NCI-H1105 (cell line): ENCODE results near the gene GSS.
"Not testable (repeated sequence)": the region's sequence is repeated elsewhere in the genome, so short reads cannot be mapped to it uniquely, and the experiment has no call there.

Experiments
- DNase-seq: peaks from one replicate; lab custom pipeline; 2025; lab: John Stamatoyannopoulos, UW

The GSS gene

GRCh38 chr20:34904202-34904621 is 51.4 kb downstream of the GSS start:
- no peak for DNase-seq

- DNase-seq = not testable (repeated sequence)
These were observed 56.9 kb downstream of the GSS start for GRCh38 chr20:34898731-34899130.

- not testable (repeated sequence) for DNase-seq
These were observed 57.5 kb downstream of the GSS start for GRCh38 chr20:34898129-34898528.

- DNase-seq = no peak
These were observed 59.5 kb downstream of the GSS start for GRCh38 chr20:34896086-34896621.

DNA sequence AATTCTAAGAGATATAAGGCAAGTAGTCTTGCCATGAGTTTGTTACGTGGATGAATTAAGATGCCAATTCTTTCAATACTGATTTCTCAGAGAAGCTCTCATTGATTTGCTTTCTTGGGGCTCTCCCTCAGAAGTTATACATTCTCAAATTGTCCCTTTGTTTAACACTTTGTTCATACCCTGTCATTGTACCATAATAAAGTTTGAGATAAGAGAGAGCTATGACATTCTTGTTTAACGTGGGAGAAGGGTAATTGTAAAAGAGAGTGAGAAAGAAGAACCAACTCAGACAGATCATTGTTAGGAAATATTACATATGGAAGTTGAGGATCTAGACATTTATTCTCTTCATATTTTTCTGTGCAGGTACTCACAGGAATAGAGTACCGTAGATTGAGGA is 60.1 kb downstream of the GSS start:
- DNase-seq = no peak

DNA sequence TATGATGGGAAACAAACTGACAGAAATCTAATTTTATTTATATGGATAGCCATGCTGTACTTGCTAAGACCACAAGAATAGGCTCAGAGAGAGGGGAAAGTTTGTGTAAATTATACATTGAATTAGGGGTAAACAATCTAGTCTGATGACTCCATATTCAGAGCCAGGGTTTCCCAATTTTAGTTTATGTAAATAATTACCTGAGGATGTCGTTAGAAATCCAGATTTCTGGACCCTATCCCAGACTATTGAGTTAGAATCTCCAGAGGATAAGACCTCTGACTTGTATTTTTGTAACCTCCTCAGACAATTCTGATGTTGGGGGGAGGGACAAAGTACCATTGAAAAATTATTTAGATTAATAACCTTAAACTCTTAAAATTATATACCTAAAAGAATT is 60.9 kb downstream of the GSS start:
- no peak for DNase-seq

DNA sequence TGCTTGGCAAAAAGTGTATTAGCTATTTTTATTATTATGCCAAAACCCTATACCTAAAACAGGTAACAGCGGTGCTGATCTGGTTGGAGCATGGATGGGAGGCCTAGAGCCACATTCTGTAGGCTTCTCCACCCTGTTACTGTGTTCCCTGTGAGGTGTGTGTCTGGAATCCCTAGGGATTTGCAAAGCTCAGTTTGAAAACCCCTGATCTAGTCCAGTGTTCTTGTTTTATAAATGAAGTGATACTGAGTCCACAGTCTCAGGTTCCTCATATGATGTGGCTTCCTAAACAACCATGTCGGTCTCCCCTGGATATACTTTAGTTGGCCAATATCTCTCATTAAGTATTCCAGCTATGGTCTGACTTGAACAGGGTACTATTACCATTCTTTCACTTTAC is 62.9 kb downstream of the GSS start:
- DNase-seq = no peak

DNA sequence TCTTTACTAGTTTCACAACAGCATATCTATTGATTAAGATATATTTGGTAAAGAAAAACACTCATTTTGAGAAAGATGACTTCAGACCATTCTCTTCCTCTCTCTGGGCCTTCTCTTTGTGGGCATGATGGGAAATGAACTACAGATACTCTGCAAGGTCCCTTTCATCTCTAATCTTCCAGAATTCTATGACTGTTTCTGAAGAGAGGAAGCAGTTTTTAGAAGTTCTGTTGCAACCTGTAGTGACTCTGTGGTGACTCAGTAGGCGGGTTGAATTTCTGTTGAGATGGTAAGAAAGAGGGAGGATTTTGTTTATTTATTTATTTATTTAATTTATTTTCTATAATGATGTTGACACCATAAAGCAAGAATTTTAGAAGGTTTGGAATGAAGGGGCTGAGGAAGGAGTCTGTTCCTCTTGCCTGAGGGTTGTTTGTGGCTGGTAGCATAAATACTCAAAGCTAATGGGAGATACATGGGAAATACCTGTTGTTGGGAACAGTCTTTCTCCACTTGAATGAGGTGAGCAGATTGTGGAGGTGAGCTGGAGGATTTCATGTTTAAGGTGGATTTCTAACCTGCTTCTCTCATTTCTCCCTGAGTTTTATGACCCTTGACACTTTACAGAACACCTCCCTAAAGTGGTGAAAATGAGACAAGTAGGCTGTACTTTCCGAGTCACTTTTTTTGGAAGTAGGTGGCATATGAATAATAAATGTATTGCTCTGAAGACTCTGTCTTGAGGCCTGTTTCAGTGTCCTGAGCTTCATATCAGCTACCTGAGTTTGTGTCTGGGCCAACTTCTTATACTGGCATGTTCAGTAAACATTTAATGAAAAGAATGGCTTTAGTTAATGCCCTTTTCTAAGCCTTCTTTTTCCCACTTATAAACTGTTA is 64.2 kb downstream of the GSS start:
- DNase-seq = no peak

DNA sequence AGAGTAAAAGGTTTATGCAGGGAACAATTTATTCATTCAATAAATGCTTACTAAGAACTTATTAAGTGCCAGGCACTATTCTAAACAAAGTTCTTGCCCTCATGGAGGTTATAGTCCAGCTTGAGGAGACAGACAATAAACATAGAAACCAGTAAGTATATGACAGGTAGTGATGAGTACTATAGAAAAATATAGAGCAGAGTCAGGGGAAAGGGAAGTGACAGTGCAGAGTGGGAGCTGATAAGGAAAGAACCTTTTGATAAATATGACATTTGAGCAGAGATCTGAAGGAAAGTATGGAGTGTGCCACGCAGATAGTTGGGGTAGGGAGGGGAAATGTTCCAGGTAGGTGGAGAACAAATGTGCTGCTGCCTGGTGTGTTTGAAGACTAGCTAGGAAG is 67.1 kb downstream of the GSS start:
- DNase-seq = no peak

DNA sequence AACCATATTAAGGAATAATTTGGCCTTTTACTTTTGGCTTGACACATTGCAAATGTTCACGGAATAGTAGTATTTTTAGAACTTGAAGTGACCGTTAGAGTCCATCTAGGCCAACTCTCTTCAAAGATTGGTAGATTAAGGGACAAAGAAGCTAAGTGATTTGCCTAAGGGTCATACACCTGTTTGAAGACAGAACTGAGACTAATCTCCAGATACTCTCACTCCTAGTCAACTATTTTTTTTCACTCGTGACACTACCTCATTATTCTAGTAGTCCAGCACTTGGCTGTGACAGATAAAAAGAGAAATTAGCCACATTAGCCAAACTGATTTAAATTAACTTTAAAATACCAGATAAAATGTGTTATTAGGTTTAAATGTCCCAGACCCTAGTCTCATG is 68.6 kb downstream of the GSS start:
- DNase-seq = no peak

DNA sequence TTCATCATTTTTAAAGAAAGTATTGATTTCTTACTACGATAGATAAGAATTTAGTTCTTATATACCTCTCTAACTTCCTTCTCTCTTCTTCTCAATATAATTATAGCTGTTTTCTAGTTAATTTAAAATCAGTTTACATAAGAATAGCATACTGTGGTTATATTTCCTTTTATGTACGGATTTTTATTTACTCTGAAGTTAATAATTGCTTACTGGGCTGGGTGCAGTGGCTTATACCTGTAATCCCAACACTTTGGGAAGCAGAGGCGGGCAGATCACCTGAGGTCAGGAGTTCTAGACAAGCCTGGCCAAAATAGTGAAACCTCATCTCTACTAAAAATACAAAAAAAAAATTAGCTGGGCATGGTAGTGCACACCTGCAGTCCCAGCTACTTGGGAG is 69.5 kb downstream of the GSS start:
- DNase-seq = no peak

GRCh38 chr20:34884260-34884659 is 71.3 kb downstream of the GSS start:
- no peak for DNase-seq

DNA sequence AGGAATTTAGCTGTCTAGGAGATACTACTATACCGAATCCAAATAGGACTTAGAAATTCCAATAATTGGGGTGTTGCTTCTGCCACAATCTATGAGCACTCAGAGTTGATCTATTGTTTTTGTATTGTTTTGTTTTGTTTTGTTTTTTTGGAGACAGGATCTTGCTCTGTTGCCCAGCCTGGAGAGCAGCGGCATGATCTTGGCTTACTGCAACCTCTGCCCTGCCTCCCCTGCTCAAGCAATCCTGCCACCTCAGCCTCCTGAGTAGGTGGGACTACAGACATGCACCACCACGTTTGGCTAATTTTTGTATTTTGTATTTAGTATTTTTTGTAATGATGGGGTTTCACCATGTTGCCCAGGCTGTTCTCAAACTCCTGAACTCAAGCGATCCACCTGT is 71.8 kb downstream of the GSS start:
- DNase-seq = no peak

GRCh38 chr20:34883087-34883688 is 72.4 kb downstream of the GSS start:
- DNase-seq = no peak

DNA sequence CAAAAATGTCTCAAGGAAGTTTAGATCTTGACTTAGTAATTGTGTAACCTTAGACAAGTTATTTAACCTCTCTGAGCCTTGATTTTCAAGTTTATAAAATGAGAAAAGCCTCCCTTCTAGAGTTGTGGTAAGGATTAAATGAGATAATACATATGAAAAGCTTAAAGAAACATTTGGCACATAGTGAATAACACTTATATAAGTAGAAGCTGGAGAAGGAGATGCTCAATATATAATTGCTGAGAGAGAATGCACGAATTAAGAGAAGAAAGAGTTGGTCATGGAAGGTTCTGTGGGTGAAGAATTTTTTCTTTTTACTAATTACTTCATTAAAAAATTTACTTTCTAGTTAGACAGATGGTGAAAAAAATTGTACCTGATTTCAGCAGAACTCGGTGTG is 73.9 kb downstream of the GSS start:
- no peak for DNase-seq

DNA sequence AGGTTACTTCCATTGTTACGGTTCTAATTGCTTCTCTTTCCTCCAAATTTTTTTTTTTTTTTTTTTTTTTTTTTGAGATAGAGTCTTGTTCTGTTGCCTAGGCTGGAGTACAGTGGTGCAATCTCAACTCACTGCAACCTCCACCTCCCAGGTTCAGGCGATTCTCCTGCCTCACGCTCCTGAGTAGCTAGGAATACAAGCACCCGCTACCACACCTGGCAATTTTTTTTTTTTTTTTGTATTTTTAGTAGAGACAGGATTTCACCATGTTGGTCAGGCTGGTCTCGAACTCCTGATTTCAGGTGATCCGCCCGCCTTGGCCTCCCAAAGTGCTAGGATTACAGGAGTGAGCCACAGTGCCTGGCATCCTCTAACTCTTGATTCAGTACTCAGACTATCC is 74.6 kb downstream of the GSS start:
- DNase-seq = not testable (repeated sequence)

- DNase-seq = no peak
These were observed 75.3 kb downstream of the GSS start for GRCh38 chr20:34880215-34880850.
